DMS53 treated with DMSO at 0.1 percent for 48 hours (cell line): Measurements from ENCODE around the gene ZNF574.

ENCODE experiments used
- DNase-seq: peaks from one replicate; lab custom pipeline; 2025; ENCODE audit not compliant: unreplicated experiment; lab: John Stamatoyannopoulos, UW

Gene ZNF574

DNA sequence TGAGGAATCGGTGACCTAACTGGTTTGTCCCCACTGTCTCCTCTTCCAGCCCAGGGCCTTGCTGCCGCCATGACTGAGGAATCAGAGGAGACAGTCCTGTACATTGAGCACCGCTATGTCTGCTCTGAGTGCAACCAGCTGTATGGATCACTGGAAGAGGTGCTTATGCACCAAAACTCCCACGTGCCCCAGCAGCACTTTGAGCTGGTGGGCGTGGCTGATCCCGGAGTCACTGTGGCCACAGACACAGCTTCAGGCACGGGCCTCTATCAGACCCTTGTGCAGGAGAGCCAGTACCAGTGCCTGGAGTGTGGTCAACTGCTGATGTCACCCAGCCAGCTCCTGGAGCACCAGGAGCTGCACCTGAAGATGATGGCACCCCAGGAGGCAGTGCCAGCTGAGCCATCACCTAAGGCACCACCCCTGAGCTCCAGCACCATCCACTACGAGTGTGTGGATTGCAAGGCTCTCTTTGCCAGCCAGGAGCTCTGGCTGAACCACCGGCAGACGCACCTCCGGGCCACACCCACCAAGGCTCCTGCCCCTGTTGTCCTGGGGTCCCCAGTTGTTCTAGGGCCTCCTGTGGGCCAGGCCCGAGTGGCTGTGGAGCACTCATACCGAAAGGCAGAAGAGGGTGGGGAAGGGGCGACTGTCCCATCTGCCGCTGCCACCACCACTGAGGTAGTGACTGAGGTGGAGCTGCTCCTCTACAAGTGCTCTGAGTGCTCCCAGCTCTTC, 2.7 kb downstream of the ZNF574 start:
- no peak for DNase-seq

DNA sequence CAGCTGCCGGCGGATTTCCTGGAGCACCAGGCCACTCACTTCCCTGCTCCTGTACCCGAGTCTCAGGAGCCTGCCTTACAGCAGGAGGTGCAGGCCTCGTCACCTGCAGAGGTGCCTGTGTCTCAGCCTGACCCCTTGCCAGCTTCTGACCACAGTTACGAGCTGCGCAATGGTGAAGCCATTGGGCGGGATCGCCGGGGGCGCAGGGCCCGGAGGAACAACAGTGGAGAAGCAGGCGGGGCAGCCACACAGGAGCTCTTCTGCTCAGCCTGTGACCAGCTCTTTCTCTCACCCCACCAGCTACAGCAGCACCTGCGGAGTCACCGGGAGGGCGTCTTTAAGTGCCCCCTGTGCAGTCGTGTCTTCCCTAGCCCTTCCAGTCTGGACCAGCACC, 3.3 kb downstream of the ZNF574 start:
- DNase-seq: no peak

DNA sequence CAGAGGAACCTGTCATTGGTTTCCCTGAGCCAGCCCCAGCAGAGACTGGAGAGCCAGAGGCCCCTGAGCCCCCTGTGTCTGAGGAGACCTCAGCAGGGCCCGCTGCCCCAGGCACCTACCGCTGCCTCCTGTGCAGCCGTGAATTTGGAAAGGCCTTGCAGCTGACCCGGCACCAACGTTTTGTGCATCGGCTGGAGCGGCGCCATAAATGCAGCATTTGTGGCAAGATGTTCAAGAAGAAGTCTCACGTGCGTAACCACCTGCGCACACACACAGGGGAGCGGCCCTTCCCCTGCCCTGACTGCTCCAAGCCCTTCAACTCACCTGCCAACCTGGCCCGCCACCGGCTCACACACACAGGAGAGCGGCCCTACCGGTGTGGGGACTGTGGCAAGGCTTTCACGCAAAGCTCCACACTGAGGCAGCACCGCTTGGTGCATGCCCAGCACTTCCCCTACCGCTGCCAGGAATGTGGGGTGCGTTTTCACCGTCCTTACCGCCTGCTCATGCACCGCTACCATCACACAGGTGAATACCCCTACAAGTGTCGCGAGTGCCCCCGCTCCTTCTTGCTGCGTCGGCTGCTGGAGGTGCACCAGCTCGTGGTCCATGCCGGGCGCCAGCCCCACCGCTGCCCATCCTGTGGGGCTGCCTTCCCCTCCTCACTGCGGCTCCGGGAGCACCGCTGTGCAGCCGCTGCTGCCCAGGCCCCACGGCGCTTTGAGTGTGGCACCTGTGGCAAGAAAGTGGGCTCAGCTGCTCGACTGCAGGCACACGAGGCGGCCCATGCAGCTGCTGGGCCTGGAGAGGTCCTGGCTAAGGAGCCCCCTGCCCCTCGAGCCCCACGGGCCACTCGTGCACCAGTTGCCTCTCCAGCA, 4.2 kb downstream of the ZNF574 start:
- no peak for DNase-seq

DNA sequence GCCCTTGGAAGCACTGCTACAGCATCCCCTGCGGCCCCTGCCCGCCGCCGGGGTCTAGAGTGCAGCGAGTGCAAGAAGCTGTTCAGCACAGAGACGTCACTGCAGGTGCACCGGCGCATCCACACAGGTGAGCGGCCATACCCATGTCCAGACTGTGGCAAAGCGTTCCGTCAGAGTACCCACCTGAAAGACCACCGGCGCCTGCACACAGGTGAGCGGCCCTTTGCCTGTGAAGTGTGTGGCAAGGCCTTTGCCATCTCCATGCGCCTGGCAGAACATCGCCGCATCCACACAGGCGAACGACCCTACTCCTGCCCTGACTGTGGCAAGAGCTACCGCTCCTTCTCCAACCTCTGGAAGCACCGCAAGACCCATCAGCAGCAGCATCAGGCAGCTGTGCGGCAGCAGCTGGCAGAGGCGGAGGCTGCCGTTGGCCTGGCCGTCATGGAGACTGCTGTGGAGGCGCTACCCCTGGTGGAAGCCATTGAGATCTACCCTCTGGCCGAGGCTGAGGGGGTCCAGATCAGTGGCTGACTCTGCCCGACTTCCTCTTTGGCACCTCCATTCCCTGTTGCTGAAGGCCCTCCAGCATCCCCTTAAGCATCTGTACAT, 4.9 kb downstream of the ZNF574 start:
- no peak for DNase-seq

DNA sequence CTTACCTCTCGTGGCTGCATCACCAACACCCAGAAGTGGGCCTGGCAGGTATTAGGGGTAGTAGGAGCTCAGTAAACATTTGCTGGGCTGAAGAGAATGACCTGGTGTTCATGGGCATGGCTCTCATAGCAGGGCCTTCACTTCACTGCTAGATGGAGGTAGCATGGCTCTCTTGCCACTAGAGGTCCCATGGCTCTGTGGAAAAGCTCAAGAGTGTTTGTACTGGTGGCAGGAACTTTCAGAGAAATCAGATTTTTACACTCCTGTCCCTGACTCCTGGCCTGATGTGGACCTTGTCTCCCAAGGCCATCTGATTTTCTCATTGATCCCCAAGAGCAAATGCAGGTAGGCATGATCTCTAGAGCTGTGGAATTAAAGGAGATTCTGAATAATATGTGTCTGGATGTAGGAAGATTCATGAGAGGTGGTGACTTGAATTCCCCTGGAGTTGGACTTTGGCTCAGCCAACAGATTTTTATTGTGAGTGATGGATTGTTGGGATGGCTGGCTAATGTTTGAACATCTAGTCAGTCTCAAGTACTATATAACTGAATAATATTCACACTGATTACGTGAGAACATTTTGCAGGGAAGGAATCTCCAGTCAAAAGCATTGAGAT, 5.7 kb downstream of the ZNF574 start:
- DNase-seq: peak; percentile 35

DNA sequence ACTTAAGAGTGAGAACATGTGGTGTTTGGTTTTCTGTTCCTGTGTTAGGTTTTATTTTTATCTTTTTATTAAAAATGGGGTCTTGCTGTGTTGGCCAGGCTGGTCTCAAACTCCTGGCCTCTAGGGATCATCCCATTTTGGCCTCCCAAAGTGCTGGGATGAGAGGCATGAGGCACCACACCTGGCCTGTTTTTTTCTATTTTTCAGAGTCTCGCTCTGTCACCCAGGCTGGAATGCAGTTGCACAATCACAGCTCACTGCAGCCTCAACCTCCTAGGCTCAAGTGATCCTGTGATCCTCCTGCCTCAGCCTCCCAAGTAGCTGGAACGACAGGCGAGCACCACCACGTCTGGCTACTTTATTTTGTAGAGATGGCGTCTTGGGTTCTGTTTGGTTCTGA, 7.6 kb downstream of the ZNF574 start:
- no peak for DNase-seq

DNA sequence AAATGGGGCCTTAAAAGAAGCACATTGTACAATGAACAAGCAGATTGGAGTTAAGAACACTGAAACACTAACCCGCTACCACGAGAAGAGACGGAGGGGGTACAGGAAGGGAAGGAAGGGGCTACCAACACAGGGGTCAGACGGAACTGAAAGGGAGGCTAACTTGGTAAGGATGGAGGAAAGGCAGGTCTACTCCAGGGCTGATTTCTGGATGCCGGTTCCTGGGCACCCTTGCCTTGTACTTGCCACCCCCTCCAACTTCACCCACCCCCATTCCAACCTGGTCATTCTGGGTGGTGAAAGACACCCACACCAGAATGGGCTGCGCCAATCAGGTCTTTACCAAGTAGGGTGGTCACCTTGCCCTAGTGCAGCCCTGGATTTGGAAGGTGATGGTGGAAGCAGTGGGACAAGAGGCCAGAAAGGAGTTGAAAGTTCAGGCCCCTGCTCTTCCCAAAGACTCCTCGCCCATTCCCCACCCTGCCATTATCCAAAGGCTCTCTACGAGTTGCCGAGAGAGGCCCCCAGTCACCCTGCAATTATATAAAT, 10.3 kb downstream of the ZNF574 start:
- DNase-seq: no peak

DNA sequence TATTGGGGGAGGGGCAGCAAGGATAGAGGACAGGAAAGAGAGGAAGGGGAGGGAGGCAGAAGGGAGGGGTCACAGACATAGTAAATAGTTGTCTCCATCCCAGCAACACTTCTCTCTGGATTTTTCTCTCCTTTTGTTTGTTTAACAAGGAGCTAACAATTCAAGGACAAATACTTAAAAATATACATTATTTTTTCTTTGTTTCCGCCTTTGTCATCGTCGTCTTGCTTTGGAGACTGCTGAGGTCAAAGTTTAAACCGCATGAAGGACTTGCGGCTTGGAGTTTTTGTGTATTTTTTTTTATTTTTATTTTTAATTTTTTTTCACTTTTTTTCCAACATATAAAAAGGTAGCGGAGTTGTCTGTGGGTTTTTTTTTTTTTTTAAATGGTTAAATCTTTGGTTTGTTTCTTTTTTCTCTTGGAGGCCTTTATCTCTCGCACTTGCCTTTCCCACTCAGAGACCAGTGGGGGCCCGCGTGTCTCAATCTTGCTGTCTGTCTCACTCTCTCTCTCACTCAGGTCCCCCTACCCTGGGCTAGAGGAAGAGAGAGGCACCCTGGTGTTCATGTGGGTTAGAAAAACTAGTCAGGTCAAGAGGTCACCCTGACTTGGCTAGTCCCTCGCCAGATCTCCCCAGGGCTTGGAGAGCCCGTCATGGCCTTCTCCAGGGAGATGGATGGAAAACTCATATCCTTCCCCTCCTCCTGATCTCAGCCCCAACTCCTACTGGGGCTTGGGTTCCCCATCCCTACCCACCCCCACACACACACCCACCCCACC, 11.0 kb downstream of the ZNF574 start:
- no peak for DNase-seq

DNA sequence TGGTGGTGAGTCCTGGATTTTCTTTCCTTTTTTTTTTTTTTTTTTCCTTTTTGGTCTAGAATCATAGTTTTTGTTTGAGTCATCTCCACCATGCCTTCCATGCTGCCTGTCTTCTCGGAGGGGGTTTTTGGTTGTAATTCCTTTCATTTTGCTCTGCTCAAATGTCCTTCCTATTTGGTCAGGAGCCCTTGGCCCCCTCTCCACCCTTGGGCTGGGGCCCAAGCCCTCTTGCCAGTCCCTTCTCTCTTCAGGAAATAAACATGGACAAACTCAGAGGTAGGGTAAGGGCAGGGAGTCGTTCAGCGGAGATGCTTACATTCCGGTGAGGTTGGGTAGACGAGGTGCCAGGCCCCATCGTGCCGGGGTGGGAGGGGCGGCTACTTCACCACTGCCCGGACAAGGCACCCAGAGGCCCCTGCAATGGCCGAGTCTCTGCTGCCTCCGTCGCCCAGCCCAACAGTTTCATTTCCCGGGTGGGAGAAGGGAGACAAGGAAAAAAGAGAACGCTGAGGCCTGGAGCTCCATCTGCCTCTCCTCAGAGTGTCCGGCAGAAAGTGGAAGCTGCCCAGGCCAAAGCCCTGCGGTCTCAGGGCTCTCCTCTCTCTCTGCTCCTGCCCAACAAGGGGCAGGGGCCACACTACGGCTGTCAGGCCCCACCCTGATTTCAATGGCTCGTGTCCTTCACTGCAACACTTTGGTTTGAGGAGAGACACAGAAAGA, 12.7 kb downstream of the ZNF574 start:
- no peak for DNase-seq

DNA sequence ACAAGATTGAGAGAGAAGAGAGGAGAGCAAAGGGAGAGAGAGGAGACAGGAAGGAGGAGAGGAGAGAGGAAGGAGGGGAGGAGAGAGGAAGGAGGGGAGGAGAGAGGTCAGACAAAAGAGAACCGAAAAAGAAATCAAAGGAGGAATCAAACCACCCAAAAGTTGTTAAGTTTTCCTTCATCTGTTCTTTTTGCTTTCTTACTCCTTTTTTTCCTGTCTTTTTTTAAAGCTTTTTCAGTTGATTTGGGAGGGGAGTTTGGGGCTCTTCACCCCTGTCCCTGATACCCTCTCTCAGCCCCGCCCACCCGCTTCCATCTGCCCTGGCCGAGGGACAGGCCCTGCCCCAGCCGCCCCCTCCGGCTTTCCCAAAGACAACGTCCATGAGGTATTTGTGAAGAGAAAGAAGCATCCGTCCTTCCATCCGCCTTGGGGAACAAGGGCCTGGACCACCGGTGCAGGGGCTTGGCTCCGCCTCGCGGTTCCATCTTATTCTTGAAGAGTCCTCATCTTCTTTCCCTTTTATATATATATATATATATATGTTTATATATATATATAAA, 13.3 kb downstream of the ZNF574 start:
- no peak for DNase-seq

DNA sequence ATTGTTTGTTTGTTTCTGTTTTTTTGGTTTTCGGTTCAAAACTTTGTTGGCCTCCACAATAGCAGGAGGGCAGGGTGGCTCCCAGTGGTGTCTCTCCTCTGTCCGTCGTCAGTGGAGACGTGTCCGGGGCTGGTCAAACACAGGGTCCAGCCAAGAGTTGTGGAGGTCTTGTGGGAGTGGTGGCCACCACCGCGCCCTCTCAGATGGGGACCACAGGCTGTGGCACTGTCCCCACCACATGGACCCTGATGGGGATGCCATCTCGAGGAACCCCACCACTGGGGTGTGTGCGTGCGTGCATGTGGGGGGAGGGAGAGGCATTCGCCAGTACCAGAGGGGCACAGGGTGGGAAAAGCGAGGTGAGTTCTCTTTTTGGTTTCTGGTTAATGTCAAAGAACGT, 13.8 kb downstream of the ZNF574 start:
- DNase-seq: no peak

DNA sequence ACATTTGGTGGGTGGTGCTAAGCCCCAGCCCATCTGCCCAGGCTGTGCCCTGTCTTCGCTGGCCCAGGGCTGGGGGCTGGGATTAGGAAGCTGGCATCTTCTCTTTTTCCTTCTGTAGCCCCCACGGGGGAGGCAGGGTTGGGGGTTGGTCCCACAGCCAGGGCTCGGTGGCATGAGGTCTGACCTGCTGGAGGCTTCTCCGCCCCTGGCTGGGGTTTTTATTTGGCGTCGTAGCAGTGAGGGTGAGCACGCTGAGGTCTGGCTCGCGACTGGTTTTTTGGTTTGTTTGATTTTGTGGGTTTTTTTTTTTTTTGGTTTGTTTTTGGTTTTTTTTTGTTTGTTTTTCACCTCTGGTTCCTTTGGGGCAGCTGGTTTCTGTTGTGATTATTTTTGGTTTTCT, 14.7 kb downstream of the ZNF574 start:
- DNase-seq: no peak

DNA sequence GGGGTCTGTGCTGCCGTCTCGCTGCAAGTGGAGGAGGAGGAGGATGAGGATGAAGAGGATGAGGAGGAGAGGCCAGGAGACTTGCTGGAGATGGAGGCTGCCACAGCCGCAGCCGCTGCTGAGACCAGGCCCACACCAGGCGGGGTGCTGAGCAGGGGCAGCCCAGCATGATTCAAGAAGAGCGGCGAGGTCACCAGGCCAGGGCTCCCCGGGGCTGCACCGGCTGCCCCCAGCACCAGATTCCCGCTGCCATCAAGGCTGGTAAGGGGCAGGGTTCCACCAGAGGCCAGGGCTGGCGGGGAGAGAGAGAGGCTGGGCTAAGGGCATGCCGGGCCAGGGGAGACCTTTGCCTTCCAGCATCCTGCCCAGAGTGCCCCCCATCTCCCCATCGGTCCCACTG, 15.3 kb downstream of the ZNF574 start:
- no peak for DNase-seq

DNA sequence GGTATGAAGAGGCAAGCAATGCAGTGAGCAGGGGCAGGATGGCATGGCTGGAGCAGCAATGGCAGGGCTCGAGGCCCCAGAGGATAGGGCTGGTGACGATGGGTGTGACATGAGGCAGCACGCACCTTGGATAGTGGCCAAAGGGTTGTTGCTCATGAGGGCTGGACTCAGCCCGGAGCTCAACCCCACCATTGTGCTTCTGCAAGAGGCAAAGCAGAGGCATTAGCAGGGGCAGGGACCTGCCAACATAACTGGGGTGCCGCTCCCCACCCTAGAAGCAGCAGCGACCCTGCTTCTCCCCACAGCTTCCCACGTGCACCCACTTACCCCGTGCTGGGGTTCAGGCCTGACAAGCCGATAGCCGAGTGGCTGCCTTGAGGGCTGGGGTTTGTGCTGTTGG, 15.8 kb downstream of the ZNF574 start:
- no peak for DNase-seq

DNA sequence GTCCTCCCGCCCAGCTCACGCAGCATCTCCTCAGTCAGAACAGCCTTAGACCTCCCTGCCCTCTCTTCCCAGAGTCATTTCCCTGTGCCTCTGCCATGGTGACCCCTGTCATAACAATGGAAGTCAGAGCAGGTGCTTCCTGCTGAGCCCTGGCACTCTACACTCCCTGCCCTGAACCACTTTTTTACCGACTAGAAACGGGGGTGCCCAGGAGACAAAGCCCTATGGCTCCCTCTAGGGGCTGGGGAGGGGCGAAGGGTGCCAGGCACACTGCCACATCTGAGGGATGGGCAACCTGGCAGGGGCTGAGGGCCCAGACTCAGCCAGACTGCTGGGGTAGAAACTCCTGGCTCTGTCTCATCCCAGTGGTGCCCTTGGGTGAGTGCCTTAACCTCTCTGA, 16.4 kb downstream of the ZNF574 start:
- peak; percentile 64 for DNase-seq

DNA sequence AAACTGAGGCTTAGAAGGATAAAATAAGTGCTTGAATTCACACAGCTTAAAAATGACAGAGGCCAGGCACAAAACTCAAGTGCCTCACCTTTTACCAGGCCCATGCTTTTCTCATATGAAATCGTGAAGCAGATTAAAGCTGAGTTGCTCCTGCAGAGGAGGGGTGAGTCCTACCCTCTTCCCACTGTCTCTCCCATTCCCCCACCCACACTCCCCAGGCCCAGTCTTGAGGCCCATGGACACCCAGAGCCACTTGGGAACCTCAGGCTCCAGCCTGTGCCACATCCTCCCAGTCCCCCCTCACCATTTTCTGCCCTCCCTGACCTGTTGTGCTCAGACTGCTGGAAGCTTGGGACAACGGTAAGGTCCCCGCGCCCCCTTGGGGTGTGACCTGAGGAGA, 17.5 kb downstream of the ZNF574 start:
- DNase-seq: no peak

DNA sequence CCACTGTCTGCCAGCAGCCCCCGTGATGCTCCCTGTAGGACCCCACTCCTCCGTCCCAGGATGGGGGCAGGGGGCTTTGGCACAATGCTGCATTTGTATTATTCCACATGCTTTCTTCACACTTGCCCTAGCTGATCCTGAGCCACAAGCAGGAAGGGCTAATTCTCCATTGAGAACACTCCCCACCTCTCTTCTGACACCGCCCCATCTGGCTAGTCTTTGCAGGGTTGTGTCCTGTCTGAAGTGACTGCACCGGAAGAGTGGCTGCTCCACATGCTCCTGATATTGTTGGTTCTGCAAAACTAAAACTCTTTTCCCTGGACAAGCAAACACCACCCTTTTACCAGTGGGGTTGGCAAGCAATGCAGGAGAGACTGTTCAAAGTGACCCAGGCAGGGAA, 18.0 kb downstream of the ZNF574 start:
- no peak for DNase-seq

DNA sequence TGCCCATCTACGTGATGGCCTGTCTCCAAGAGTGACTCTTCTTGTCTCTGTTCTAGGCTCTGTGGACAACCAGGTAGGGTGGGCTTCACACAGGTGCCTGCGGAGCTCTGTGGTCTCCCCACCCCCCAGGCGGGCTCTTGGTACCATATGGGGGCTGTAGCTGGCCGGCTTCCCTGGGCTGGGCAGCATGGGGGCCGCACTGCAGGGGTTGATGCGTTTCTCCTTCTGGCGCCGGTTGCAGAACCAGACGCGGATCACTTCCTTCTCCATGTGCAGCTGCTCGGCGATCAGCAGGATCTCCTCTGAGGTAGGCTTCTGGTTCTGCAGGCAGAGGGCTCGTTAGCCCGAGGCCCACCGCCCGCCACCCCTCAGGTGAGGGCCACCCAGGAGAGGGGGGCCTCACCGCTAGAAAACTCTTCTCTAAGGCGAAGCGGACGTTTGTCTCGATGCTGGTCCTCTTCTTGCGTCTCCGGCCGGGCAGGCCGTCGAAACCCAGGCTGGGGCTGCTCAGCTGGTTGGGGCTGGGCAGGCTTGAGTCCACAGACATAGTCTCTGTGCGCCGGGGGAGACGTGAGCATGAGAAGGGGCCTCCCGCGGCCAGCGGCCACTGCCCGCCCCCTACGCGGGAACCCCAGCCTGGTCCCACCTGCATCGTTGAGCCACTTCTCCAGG, 19.3 kb downstream of the ZNF574 start:
- DNase-seq: no peak

DNA sequence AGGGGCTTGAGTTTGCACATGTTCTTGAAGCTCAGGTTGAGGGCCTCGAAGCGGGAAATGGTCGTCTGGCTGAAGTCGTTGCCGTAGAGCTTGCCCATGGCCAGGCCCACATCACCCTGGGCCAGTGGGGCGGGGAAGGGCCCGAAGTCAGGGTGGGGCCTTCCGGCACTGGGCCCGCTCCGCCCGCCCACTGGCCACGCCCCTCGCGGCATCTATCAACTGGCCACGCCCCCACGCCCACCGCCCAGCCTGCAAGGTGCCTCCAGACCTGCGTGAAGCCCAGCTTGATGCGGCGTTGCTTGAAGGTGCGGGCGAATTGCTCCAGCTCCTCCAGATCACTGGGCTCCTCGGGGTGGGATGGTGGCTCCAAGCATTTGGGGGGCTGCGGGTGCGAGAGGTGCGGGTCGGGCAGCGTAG, 19.9 kb downstream of the ZNF574 start:
- no peak for DNase-seq
